Brain microvascular endothelial cell (primary cell): Measurements from ENCODE around the gene ADAM15.

ENCODE experiments used
- DNase-seq: peaks from one replicate; pipeline ENCODE4 v3.0.0-alpha.2; 2020
- H3K27ac ChIP-seq: fragments of 250-450 bp; sonication (Bioruptor Pico); 2 replicates; pipeline ENCODE4 v1.5.1; 2020; ENCODE audit warnings: mild to moderate bottlenecking, moderate library complexity
- H3K27me3 ChIP-seq: fragments of 250-450 bp; sonication (Bioruptor Pico); replicated peaks from 2 replicates; pipeline ENCODE4 v1.5.1; 2020; ENCODE audit warnings: mild to moderate bottlenecking
- H3K36me3 ChIP-seq: fragments of 250-450 bp; sonication (Bioruptor Pico); replicated peaks from 2 replicates; pipeline ENCODE4 v1.5.1; 2020; ENCODE audit warnings: mild to moderate bottlenecking
- H3K4me3 ChIP-seq: 2 replicates; pipeline ENCODE4 v1.5.1; 2011; ENCODE audit warnings: low read depth, mild to moderate bottlenecking, control low read depth, low read length, moderate library complexity
- in situ Hi-C: cut with HindIII; loops from 2 replicates; pipeline ENCODE4 v1.10.0; 2017; ENCODE audit warnings: low sequenced_read_pairs, low pct_ligation_motif_present
- TF ChIP-seq, protein P1 (sequence below): IDR thresholded peaks from 2 replicates; pipeline ENCODE4 v1.5.1; 2011; ENCODE audit warnings: low read depth, mild to moderate bottlenecking, moderate library complexity, low read length, control low read depth, inconsistent platforms; ENCODE audit errors: missing control alignments

Gene ADAM15

DNA sequence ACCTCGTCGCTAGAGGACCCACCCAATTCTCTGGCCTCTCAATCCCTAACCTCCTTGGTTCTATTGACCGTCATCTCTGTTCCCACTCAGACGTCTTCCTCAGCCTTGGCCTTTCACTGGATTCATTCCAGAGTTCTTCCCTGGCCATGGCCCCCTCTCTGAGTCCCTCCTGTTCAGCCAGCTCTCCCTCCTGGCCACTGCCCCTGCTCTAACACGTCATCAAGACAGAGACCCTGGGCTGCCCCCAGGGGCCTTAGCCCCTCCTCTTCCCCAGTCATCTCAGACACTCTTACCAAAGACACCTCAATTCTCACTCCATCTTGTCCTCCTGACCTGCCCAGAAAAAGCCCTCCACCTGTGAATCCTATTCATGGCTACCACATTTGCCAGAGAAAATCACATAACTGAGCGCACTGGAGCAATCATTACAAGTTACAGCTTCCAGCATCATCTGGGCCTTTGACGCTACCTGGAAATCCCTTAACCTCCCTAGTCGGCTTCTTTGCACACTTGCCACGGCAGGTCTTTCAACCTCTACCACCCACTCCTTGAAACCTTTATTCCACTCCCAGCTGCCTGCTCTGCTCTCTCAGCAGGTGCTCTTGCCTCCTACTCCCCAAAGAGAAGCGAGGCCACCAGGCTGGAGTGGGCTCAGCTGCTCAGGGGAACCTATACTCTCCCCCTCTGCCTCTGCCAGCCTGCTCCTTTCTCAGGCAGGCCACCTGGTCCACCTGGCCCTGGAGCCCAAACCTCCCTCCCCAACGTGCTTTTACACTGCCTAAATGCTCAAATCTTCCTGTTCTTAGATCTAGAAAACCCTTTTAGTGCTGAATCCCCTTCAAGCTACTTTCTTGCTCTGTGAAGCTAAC lies 31.5 kb upstream of the ADAM15 start:
- H3K27ac ChIP-seq = no peak overlapping the region
- H3K4me3 ChIP-seq = no peak overlapping the region
- in situ Hi-C loops = no loop called here
- no peak for DNase-seq
- TF ChIP-seq, protein P1, sequence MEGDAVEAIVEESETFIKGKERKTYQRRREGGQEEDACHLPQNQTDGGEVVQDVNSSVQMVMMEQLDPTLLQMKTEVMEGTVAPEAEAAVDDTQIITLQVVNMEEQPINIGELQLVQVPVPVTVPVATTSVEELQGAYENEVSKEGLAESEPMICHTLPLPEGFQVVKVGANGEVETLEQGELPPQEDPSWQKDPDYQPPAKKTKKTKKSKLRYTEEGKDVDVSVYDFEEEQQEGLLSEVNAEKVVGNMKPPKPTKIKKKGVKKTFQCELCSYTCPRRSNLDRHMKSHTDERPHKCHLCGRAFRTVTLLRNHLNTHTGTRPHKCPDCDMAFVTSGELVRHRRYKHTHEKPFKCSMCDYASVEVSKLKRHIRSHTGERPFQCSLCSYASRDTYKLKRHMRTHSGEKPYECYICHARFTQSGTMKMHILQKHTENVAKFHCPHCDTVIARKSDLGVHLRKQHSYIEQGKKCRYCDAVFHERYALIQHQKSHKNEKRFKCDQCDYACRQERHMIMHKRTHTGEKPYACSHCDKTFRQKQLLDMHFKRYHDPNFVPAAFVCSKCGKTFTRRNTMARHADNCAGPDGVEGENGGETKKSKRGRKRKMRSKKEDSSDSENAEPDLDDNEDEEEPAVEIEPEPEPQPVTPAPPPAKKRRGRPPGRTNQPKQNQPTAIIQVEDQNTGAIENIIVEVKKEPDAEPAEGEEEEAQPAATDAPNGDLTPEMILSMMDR = no peak
- H3K27me3 ChIP-seq = no peaks in the 10 kb centered on the region
- peaks cover 19% of the 10 kb centered on the region for H3K36me3 ChIP-seq

DNA sequence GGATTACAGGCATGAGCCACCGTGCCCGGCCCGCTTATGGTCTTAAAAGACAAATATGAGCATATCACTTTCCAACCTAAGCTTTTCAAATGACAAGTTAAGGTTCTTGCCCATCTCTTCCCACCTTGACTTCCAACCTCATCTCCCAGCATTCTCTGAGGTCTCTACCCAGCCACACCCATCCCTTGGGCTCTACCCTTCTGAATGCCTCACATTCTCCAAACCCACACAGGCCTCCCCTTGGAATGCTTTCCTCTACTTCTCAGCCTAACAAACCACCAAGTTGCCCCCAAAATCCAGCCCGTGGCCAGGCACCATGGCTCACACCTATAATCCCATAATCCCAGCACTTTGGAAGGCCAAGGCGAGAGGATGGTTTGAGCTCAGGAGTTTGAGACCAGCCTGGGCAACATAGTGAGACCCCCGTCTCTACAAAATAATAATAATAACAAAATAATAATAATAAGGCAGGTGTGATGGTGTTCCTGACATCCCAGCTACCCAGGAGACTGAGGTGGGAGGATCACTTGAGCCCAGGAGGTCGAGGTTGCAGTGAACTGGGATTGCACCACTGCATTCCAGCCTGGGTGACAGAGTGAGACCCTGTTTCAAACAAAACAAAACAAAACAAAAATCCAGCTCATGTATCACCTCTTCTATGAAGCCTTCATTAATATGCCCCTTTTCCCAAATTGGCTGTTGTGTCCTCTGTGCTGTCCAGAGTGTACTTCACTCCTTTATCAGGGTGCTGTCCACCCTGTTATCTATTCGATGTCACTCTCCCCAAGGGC lies 28.8 kb upstream of the ADAM15 start:
- no peaks in the 10 kb centered on the region for H3K27me3 ChIP-seq
- in situ Hi-C loops = no loop called here
- H3K27ac ChIP-seq = no peak overlapping the region
- DNase-seq = no peak
- no peaks in the 10 kb centered on the region for H3K36me3 ChIP-seq
- H3K4me3 ChIP-seq = no peak overlapping the region
- TF ChIP-seq, protein P1 = no peak

DNA sequence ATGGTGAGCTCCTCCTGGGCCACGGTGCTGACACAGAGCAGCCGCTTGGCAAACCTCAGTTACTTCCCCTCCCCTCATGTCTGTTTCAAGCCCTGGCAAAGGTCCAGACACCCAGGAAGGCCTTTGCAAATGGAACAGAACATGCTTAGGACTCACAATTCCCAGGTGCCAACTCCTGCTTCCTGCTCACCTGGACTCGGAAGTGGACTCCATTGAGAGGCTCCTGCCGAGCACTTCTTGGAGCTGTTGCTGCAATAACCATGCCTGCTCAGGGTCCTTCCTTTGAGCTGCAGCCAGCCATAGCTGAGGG lies 28.2 kb upstream of the ADAM15 start:
- Histone ChIP-seq H3K27me3 (no peaks in the 10 kb centered on the region), H3K4me3 (no peak overlapping the region), H3K27ac (no peak overlapping the region), H3K36me3 (no peaks in the 10 kb centered on the region)
- in situ Hi-C loops = no loop called here
- DNase-seq = no peak
- TF ChIP-seq, protein P1 = no peak

DNA sequence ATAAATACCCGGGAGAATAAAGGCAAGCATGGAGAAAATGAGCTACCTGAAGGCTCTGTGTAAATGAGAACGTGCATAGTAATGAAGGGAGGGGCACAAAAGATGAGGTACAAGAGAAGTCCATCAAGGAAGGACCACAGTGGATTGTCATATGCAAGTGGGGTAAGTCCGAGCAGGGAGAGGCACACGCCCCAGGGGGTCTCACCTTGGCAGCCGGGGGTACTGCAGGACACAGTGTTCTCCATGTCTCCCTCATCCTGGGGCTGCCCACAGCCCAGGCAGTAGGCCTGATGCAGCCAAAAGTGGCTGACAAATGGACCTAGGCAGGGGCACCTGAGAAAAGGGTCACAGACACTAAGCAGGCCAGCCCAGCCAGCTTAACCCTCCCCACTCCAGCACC lies 27.5 kb upstream of the ADAM15 start:
- TF ChIP-seq, protein P1 = no peak
- Histone ChIP-seq H3K36me3 (no peaks in the 10 kb centered on the region), H3K4me3 (no peak overlapping the region), H3K27me3 (no peaks in the 10 kb centered on the region), H3K27ac (no peak overlapping the region)
- in situ Hi-C loops = no loop called here
- no peak for DNase-seq

DNA sequence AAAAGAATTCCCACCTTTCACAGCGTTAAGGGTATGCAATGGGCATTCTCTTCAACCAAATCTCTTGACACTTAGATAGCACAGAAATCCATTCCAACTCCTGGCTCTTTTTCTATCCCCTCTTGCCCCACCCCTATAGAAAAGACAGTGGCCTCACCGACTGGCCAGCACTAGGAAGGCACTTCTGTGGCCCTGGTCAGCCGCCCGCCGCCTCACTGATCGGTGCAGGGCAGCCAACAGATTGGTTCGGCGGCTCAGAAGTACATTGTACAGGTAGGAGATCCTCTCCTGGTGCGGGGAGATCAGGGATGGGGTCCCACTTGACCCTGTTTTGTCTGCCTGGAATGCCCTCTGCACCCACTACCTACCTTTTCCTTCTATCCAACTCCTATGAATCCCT lies 26.8 kb upstream of the ADAM15 start:
- H3K36me3 ChIP-seq = no peaks in the 10 kb centered on the region
- TF ChIP-seq, protein P1 = no peak
- DNase-seq = no peak
- in situ Hi-C loops = no loop called here
- no peak overlapping the region for H3K4me3 ChIP-seq
- H3K27me3 ChIP-seq = no peaks in the 10 kb centered on the region
- no peak overlapping the region for H3K27ac ChIP-seq
